SU-DHL-6 (cell line): ENCODE measurements around the gene DNAAF1.

Experiments used
- H2AFZ ChIP-seq: fragments of 200-600 bp; sonication (generic); 2 replicates; pipeline ENCODE4 v1.6.1; 2014; ENCODE audit warnings: low read depth, mild to moderate bottlenecking, moderate library complexity, mixed read lengths, antibody characterized with exemption, low read length; ENCODE audit not compliant: severe bottlenecking
- H3F3A ChIP-seq: fragments of 200-600 bp; shearing (Covaris generic); 2 replicates; pipeline ENCODE4 v1.6.0; 2016; ENCODE audit warnings: antibody characterized with exemption, mild to moderate bottlenecking; ENCODE audit not compliant: insufficient read depth
- H3K27ac ChIP-seq: fragments of 200-600 bp; sonication (generic); 2 replicates; pipeline ENCODE4 v1.5.1; 2016; ENCODE audit warnings: low read depth, mild to moderate bottlenecking, low read length, moderate library complexity, mixed read lengths
- H3K27me3 ChIP-seq: fragments of 200-600 bp; sonication (generic), shearing (Covaris generic); 2 replicates; pipeline ENCODE4 v1.6.0; 2014; ENCODE audit warnings: mild to moderate bottlenecking, low read length
- H3K36me3 ChIP-seq: fragments of 200-600 bp; sonication (generic); 2 replicates; pipeline ENCODE4 v1.6.1; 2014; ENCODE audit warnings: mild to moderate bottlenecking, low read length, mixed read lengths
- H3K4me2 ChIP-seq: fragments of 300-600, 200-600 bp; shearing (Covaris generic), sonication (generic); 2 replicates; pipeline ENCODE4 v1.6.0; 2014; ENCODE audit warnings: low read length, low read depth, mild to moderate bottlenecking; ENCODE audit not compliant: poor library complexity, severe bottlenecking
- H3K4me3 ChIP-seq: fragments of 200-600 bp; sonication (generic); 2 replicates; pipeline ENCODE4 v1.5.1; 2014; ENCODE audit warnings: antibody characterized with exemption, low read length, mild to moderate bottlenecking, mixed read lengths; ENCODE audit not compliant: insufficient read depth, poor library complexity, severe bottlenecking
- H3K79me2 ChIP-seq: fragments of 200-600 bp; sonication (generic); 2 replicates; pipeline ENCODE4 v1.6.1; 2014; ENCODE audit warnings: mild to moderate bottlenecking, low read length, moderate library complexity; ENCODE audit not compliant: insufficient read depth
- H3K9ac ChIP-seq: fragments of 200-600 bp; sonication (generic); 2 replicates; pipeline ENCODE4 v1.7.0; 2014; ENCODE audit warnings: mild to moderate bottlenecking, low read length
- H3K9me2 ChIP-seq: fragments of 200-600 bp; sonication (generic); replicated peaks from 2 replicates; pipeline ENCODE4 v1.6.1; 2014; ENCODE audit warnings: low read length; ENCODE audit not compliant: insufficient read depth
- H3K9me3 ChIP-seq: fragments of 200-600 bp; sonication (generic); 2 replicates; pipeline ENCODE4 v1.6.1; 2014; ENCODE audit warnings: low read length, mixed read lengths; ENCODE audit not compliant: insufficient read depth
- H4K20me1 ChIP-seq: fragments of 200-600 bp; sonication (generic); 2 replicates; pipeline ENCODE4 v1.6.1; 2014; ENCODE audit warnings: low read depth, mild to moderate bottlenecking, antibody characterized with exemption, low read length, moderate library complexity, mixed read lengths
- CTCF ChIP-seq: fragments of 200-600 bp; sonication (generic); IDR thresholded peaks from one replicate; pipeline ENCODE4 v1.5.1; 2017; ENCODE audit warnings: antibody characterized with exemption, mild to moderate bottlenecking, low read length, moderate library complexity; ENCODE audit not compliant: insufficient read depth, poor library complexity, severe bottlenecking
- EZH2phosphoT487 ChIP-seq: fragments of 200-600 bp; sonication (generic), shearing (Covaris generic); conservative IDR thresholded peaks from 2 replicates; pipeline ENCODE4 v1.6.1; 2018; ENCODE audit warnings: mild to moderate bottlenecking, antibody characterized with exemption, low read length, moderate library complexity, mixed read lengths

Gene DNAAF1

GRCh38 chr16:84193480-84193879, 48.4 kb downstream of the DNAAF1 start:
- no peaks in the 10 kb centered on the region for H3K27me3 ChIP-seq
- H3F3A ChIP-seq = no peaks in the 10 kb centered on the region
- H3K4me3 ChIP-seq = no peak overlapping the region
- no peaks in the 10 kb centered on the region for H3K9me2 ChIP-seq
- TF ChIP-seq EZH2phosphoT487 (no peak), CTCF (no peak)
- H3K9ac ChIP-seq = no peak overlapping the region
- no peak overlapping the region for H2AFZ ChIP-seq
- no peaks in the 10 kb centered on the region for H4K20me1 ChIP-seq
- H3K27ac ChIP-seq = no peak overlapping the region
- H3K9me3 ChIP-seq = no peaks in the 10 kb centered on the region
- H3K79me2 ChIP-seq = no peaks in the 10 kb centered on the region
- no peaks in the 10 kb centered on the region for H3K36me3 ChIP-seq
- no peak overlapping the region for H3K4me2 ChIP-seq

GRCh38 chr16:84194018-84194417, 48.9 kb downstream of the DNAAF1 start:
- Histone ChIP-seq H3K9me3 (no peaks in the 10 kb centered on the region), H3K4me3 (no peak overlapping the region), H4K20me1 (no peaks in the 10 kb centered on the region), H3K9ac (no peak overlapping the region), H3K27ac (no peak overlapping the region), H3K9me2 (no peaks in the 10 kb centered on the region), H3K27me3 (no peaks in the 10 kb centered on the region), H3K79me2 (no peaks in the 10 kb centered on the region), H3F3A (no peaks in the 10 kb centered on the region), H3K4me2 (no peak overlapping the region), H3K36me3 (no peaks in the 10 kb centered on the region), H2AFZ (no peak overlapping the region)
- TF ChIP-seq CTCF (no peak), EZH2phosphoT487 (no peak)

- no peaks in the 10 kb centered on the region for H3K36me3 ChIP-seq
- no peak overlapping the region for H3K4me2 ChIP-seq
- no peaks in the 10 kb centered on the region for H3K27me3 ChIP-seq
- no peak overlapping the region for H2AFZ ChIP-seq
- H3K27ac ChIP-seq = no peak overlapping the region
- no peaks in the 10 kb centered on the region for H3K9me3 ChIP-seq
- H4K20me1 ChIP-seq = no peaks in the 10 kb centered on the region
- no peak for TF ChIP-seq CTCF
- no peak for TF ChIP-seq EZH2phosphoT487
- H3K79me2 ChIP-seq = no peaks in the 10 kb centered on the region
- no peaks in the 10 kb centered on the region for H3F3A ChIP-seq
- no peak overlapping the region for H3K9ac ChIP-seq
- H3K4me3 ChIP-seq = no peak overlapping the region
- no peaks in the 10 kb centered on the region for H3K9me2 ChIP-seq
Measured at GRCh38 chr16:84194470-84195200, 49.5 kb downstream of the DNAAF1 start.
